Duodenal mucosa (tissue), 2 donors: ENCODE measurements around the gene METTL4.
"Not testable (repeated sequence)": the region's sequence is repeated elsewhere in the genome, so short reads cannot be mapped to it uniquely, and the experiment has no call there.

Source experiments
- H3K27ac ChIP-seq: one replicate; pipeline ENCODE4 v1.7.0; 2013; ENCODE audit warnings: low read depth, low read length
- H3K27me3 ChIP-seq, 2 donors: one replicate each; pipeline ENCODE4 v1.7.0; 2013; ENCODE audit warnings: low read length in 2 of 2, control low read depth in 1 of 2; ENCODE audit not compliant: insufficient read depth in 2 of 2, control insufficient read depth in 1 of 2
- H3K36me3 ChIP-seq, 2 donors: one replicate each; pipeline ENCODE4 v1.7.0; 2013; ENCODE audit warnings: low read length in 2 of 2, control low read depth in 1 of 2; ENCODE audit not compliant: insufficient read depth in 2 of 2, control insufficient read depth in 1 of 2
- H3K4me1 ChIP-seq, 2 donors: one replicate each; pipeline ENCODE4 v1.7.0; 2013; ENCODE audit warnings: low read length in 2 of 2, control low read depth in 1 of 2; ENCODE audit not compliant: insufficient read depth in 2 of 2, control insufficient read depth in 1 of 2
- H3K4me3 ChIP-seq, 2 donors: one replicate each; pipeline ENCODE4 v1.7.0; 2013; ENCODE audit warnings: low read length in 2 of 2, low read depth in 1 of 2
- H3K9ac ChIP-seq, 2 donors: one replicate each; pipeline ENCODE4 v1.7.0; 2013; ENCODE audit warnings: low read length in 2 of 2, low read depth in 1 of 2
- H3K9me3 ChIP-seq, 2 donors: one replicate each; pipeline ENCODE4 v1.7.0; 2013; ENCODE audit warnings: low read length in 2 of 2, control low read depth in 1 of 2; ENCODE audit not compliant: control insufficient read depth in 1 of 2

The METTL4 gene

DNA sequence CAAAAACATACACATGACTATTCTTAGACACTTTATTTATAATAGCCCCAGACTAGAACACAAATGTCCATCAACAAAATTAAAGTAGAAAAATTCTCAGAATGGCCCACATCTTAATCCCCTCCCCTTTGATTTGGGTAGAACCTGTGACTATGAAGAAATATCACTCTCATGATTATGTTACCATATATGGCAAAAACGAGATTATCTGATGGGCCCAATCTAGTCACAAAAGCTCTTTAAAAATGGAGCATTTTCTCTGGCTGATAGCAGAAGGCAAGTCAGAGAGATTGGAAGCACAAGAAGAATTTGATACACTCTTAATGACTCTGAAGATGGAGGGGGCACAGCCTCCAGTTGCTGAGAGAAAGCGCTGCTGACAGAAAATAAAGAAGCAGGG is 39.6 kb downstream of the METTL4 start:
- Histone ChIP-seq H3K4me1 (no peaks in the 10 kb centered on the region), H3K36me3 (peaks cover 0 to 2% of the 10 kb centered on the region in 2 donors), H3K9ac (no peak overlapping the region), H3K4me3 (no peak overlapping the region), H3K9me3 (no peaks in the 10 kb centered on the region), H3K27ac (no peak overlapping the region), H3K27me3 (no peaks in the 10 kb centered on the region)

DNA sequence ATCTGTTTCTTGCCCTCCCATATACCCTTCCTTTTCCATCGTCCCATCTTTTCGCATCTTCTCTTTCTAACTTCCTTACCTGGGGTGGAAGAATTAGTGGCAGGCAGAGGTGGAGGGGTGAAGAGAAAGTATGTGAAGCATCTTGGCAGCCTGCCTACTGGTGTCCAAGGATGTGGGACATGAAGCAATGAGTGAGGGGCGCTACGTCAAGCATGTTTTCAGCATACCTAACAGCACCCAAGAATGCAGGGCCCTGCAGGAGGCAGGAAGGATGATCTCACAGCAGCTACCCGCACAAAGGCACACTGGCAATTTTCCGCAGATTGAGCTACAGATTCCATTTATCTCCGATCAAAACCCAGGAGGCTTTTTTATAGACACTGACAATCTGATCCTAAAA is 42.2 kb downstream of the METTL4 start:
- Histone ChIP-seq H3K9me3 (no peaks in the 10 kb centered on the region), H3K9ac (no peak overlapping the region), H3K27me3 (no peaks in the 10 kb centered on the region), H3K27ac (no peak overlapping the region), H3K4me3 (no peak overlapping the region), H3K4me1 (no peaks in the 10 kb centered on the region), H3K36me3 (no peaks in the 10 kb centered on the region)

- Histone ChIP-seq H3K9me3 (no peaks in the 10 kb centered on the region), H3K36me3 (no peaks in the 10 kb centered on the region), H3K9ac (no peak overlapping the region), H3K27me3 (no peaks in the 10 kb centered on the region), H3K4me1 (no peaks in the 10 kb centered on the region), H3K27ac (no peak overlapping the region), H3K4me3 (no peak overlapping the region)
Observed at GRCh38 chr18:2526329-2526728, 45.0 kb downstream of the METTL4 start.

DNA sequence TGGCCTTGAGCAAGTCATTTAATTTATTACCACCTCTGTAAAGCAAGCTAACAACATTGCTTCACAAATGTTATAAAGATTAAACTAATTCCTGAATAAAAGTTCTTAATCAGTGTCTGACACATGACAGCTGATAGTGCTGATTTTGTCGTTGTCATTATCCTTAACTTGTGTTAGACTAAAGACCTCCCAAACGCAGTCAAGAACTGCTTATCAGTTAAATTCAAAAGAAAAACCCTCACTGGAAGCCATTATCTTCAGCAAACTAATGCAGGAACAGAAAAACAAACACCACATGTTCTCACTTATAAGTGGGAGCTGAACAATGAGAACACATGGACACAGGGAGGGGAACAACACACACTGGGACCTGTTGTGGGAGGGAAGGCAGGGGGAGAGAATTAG is 46.5 kb downstream of the METTL4 start:
- H3K27ac ChIP-seq, H3K4me3 ChIP-seq, H3K9me3 ChIP-seq, H3K27me3 ChIP-seq, H3K36me3 ChIP-seq, H3K4me1 ChIP-seq, H3K9ac ChIP-seq: not testable (repeated sequence)

GRCh38 chr18:2522112-2522511 is 49.2 kb downstream of the METTL4 start:
- no peak overlapping the region for H3K27ac ChIP-seq
- no peaks in the 10 kb centered on the region for H3K4me1 ChIP-seq
- no peak overlapping the region for H3K4me3 ChIP-seq
- H3K9me3 ChIP-seq: no peaks in the 10 kb centered on the region
- H3K9ac ChIP-seq: no peak overlapping the region
- no peaks in the 10 kb centered on the region for H3K36me3 ChIP-seq
- H3K27me3 ChIP-seq: no peaks in the 10 kb centered on the region

- Histone ChIP-seq H3K9ac (no peak overlapping the region), H3K27me3 (no peaks in the 10 kb centered on the region), H3K27ac (no peak overlapping the region)
Observed at GRCh38 chr18:2518473-2518872, 52.8 kb downstream of the METTL4 start.

GRCh38 chr18:2515908-2516625 is 55.2 kb downstream of the METTL4 start:
- no peaks in the 10 kb centered on the region for H3K36me3 ChIP-seq

More at GRCh38 chr18:2518473-2518872, 52.8 kb downstream of the METTL4 start:
- H3K4me3 ChIP-seq: no peak overlapping the region
- no peaks in the 10 kb centered on the region for H3K4me1 ChIP-seq
- H3K36me3 ChIP-seq: no peaks in the 10 kb centered on the region
- H3K9me3 ChIP-seq: no peaks in the 10 kb centered on the region

GRCh38 chr18:2515171-2515787 is 56.0 kb downstream of the METTL4 start:
- no peaks in the 10 kb centered on the region for H3K36me3 ChIP-seq
- H3K27me3 ChIP-seq: no peaks in the 10 kb centered on the region
- H3K9ac ChIP-seq: no peak overlapping the region
- no peaks in the 10 kb centered on the region for H3K4me1 ChIP-seq
- no peak overlapping the region for H3K27ac ChIP-seq
- H3K4me3 ChIP-seq: no peak overlapping the region
- no peaks in the 10 kb centered on the region for H3K9me3 ChIP-seq

More at GRCh38 chr18:2515908-2516625, 55.2 kb downstream of the METTL4 start:
- Histone ChIP-seq H3K4me1 (no peaks in the 10 kb centered on the region), H3K9me3 (no peaks in the 10 kb centered on the region), H3K9ac (no peak overlapping the region), H3K27me3 (no peaks in the 10 kb centered on the region), H3K4me3 (no peak overlapping the region), H3K27ac (no peak overlapping the region)

DNA sequence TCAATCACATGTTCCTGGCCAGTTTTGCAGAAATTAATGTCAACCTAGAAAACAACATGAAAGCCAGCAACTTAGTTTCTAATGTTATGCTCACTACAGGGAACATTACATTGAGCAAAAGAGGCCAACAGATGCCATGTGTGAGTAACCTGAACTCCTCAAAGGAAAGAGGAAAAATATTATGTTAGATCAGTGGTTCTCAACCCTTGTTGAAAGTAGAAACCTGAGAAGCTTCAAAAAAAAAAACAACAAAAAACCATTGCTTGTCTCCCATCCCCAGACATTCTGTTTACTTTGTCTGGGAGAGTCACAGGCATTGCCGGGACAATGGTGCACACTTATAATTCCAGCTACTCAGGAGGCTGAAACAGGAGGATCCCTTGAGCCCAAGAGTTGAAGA is 57.7 kb downstream of the METTL4 start:
- no peaks in the 10 kb centered on the region for H3K9me3 ChIP-seq
- H3K36me3 ChIP-seq: no peaks in the 10 kb centered on the region
- H3K27me3 ChIP-seq: no peaks in the 10 kb centered on the region
- no peak overlapping the region for H3K9ac ChIP-seq
- no peaks in the 10 kb centered on the region for H3K4me1 ChIP-seq
- H3K4me3 ChIP-seq: no peak overlapping the region
- no peak overlapping the region for H3K27ac ChIP-seq

DNA sequence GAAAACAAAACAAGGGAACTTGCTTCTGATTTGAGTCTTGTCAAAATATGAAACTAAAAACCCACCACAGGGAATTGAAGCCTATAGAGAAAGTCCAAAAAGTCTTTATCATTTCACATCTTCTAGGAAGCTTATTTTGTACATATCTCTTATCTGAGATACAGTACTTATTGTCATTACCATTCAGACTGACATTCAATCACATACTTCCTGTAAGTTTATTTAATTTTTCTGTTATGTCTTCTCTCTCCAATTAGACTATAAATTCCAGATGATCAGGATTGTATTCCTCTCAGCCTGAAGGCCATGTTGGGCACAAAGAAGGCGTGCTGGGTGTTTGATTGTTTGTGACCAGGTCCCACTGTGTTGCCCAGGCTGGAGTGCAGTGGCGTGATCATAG is 59.2 kb downstream of the METTL4 start:
- Histone ChIP-seq H3K27me3 (no peaks in the 10 kb centered on the region), H3K4me1 (no peaks in the 10 kb centered on the region), H3K27ac (no peak overlapping the region), H3K36me3 (no peaks in the 10 kb centered on the region), H3K9ac (no peak overlapping the region), H3K4me3 (no peak overlapping the region), H3K9me3 (no peaks in the 10 kb centered on the region)
